CD4-positive, alpha-beta T cell (primary cell): ENCODE measurements around the gene COL4A2. TPM values are rescaled to one million over a fixed set of nuclear protein-coding genes. Genes with fewer than 3 reads are reported as not detected.
A peak's percentile ranks its signal among the peaks of the same experiment; 100 is the strongest.

Experiments used
- ATAC-seq: fragments of 200-7000 bp; cut with Tn5 transposase; one replicate; pipeline ENCODE4 v1.10.0; 2022; ENCODE audit warnings: mild to moderate bottlenecking; ENCODE audit not compliant: poor library complexity
- CTCF ChIA-PET: fragments of 350-600 bp; sonication (Branson Sonifier 250); formaldehyde crosslinking; loops from one replicate; lab custom pipeline; 2021; ENCODE audit warnings: antibody characterized with exemption, inconsistent platforms; lab: Charles Lee
- POLR2A ChIA-PET: fragments of 350-600 bp; sonication (Branson Sonifier 250); formaldehyde crosslinking; loops from one replicate; lab custom pipeline; 2021; ENCODE audit warnings: antibody characterized with exemption, inconsistent platforms; lab: Charles Lee
- DNase-seq, 14 experiments: peaks; one replicate each; pipeline ENCODE4 v3.0.0-alpha.2; 2013 to 2020; ENCODE audit warnings: mixed read lengths in 2 of 14
- H3K27ac ChIP-seq, 2 donors: one replicate each; pipeline versions ENCODE4 v1.5.1 to v1.7.0; 2013; ENCODE audit warnings: low read length in 2 of 2, low read depth in 1 of 2, mild to moderate bottlenecking in 1 of 2
- H3K27me3 ChIP-seq, 2 experiments: 1 replicate in 1 of 2; 2 replicates in 1 of 2; pipeline versions ENCODE4 v1.6.1 to v1.7.0; 2013; ENCODE audit warnings: low read length in 2 of 2, control low read depth in 1 of 2, mild to moderate bottlenecking in 1 of 2, moderate library complexity in 1 of 2; ENCODE audit not compliant: insufficient read depth in 2 of 2, control insufficient read depth in 1 of 2
- H3K36me3 ChIP-seq: one replicate; pipeline ENCODE4 v1.6.1; 2013; ENCODE audit warnings: low read length, control low read depth; ENCODE audit not compliant: insufficient read depth
- H3K4me1 ChIP-seq: one replicate; pipeline ENCODE4 v1.6.1; 2013; ENCODE audit warnings: low read length, control low read depth; ENCODE audit not compliant: insufficient read depth
- H3K4me3 ChIP-seq: one replicate; pipeline ENCODE4 v1.5.1; 2013; ENCODE audit warnings: mild to moderate bottlenecking, low read length, moderate library complexity
- H3K9me3 ChIP-seq, 2 experiments: 1 replicate in 1 of 2; 2 replicates in 1 of 2; pipeline versions ENCODE4 v1.6.1 to v1.7.0; 2013; ENCODE audit warnings: low read length in 2 of 2, mild to moderate bottlenecking in 2 of 2, control low read depth in 1 of 2, moderate library complexity in 1 of 2; ENCODE audit not compliant: control insufficient read depth in 1 of 2, insufficient read depth in 1 of 2
- H3K27ac Mint-ChIP-seq: one replicate; pipeline ENCODE4 v1.8.0; 2020; ENCODE audit warnings: mixed read lengths
- H3K27me3 Mint-ChIP-seq: one replicate; pipeline ENCODE4 v1.8.0; 2021; ENCODE audit warnings: mixed read lengths
- H3K36me3 Mint-ChIP-seq: one replicate; pipeline ENCODE4 v1.8.0; 2021; ENCODE audit warnings: low read depth, mixed read lengths
- H3K4me1 Mint-ChIP-seq: one replicate; pipeline ENCODE4 v1.8.0; 2021; ENCODE audit warnings: low read depth, mixed read lengths
- H3K4me3 Mint-ChIP-seq: one replicate; pipeline ENCODE4 v1.8.0; 2020; ENCODE audit warnings: mild to moderate bottlenecking, mixed read lengths
- H3K9me3 Mint-ChIP-seq: one replicate; pipeline ENCODE4 v1.8.0; 2020; ENCODE audit warnings: mixed read lengths
- intact Hi-C, 2 experiments: fragments of 100-400 bp; cut with DNase I in 1 of 2; cut with micrococcal nuclease in 1 of 2; formaldehyde crosslinking; loops; one replicate each; pipeline versions ENCODE4 v1.15.1 to v1.9.0; 2023 to 2025; cut with DNase I, micrococcal nuclease
- total RNA-seq, 174 experiments: library from RNA in 2 of 174; stranded (reverse) in 2 of 174; gene quantifications; one replicate each; pipeline ENCODE4 v1.2.3 and lab custom pipeline; 2021 to 2026
- TF ChIP-seq, protein P1 (sequence below): fragments of 200-600 bp; IDR thresholded peaks from one replicate; pipeline ENCODE4 v1.8.0; 2022; ENCODE audit warnings: antibody characterized with exemption, mild to moderate bottlenecking

COL4A2 gene
- total RNA-seq, 2 experiments from 2014 or later = not detected

DNA sequence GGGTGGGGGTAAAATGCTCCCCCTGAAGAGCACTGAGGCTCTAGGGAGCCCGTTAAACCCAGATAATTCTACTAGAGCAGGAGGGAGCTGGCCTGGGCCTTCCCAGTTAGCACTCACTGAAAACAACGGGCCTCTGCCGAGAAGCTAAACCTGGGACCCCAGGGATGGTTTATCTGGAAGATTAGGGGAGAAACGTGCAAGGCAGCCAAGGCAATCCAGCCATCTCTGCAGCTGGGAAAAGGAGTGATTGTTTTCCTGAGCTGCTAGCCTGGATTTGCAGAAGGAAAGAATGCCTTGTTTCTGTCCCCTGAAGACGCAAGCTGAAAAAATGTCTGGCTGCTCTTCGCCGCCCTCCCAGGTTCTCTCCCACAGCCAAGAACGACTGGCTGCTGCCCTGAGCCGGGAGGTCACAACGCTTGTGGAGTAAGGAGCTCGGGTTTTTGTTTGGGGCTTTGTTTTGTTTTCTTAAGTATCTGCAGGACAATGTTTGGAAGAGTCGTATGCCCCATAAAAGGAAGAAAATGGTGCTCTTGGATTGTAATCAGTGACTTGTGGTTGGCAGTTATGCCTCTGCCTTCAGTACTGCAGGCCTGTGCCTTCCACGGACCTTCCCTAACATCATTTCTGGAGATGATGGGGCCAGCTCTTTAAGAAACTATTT is 31.5 kb downstream of the COL4A2 start:
- ATAC-seq = no peak
- POLR2A ChIA-PET = no interaction called here
- no peaks in the 10 kb centered on the region for H3K27me3 ChIP-seq
- CTCF ChIA-PET = no interaction called here
- intact Hi-C loops = no loop called here
- no peak for DNase-seq
- Mint-ChIP-seq H3K36me3 (no peaks in the 10 kb centered on the region), H3K9me3 (no peaks in the 10 kb centered on the region), H3K4me1 (peaks cover 32% of the 10 kb centered on the region), H3K4me3 (no peak overlapping the region), H3K27me3 (peaks cover 13% of the 10 kb centered on the region), H3K27ac (no peak overlapping the region)
- H3K9me3 ChIP-seq = peaks cover 0 to 8% of the 10 kb centered on the region in 2 experiments
- H3K27ac ChIP-seq = no peak overlapping the region
- H3K4me1 ChIP-seq = peaks cover 19% of the 10 kb centered on the region
- no peak overlapping the region for H3K4me3 ChIP-seq
- TF ChIP-seq, protein P1, sequence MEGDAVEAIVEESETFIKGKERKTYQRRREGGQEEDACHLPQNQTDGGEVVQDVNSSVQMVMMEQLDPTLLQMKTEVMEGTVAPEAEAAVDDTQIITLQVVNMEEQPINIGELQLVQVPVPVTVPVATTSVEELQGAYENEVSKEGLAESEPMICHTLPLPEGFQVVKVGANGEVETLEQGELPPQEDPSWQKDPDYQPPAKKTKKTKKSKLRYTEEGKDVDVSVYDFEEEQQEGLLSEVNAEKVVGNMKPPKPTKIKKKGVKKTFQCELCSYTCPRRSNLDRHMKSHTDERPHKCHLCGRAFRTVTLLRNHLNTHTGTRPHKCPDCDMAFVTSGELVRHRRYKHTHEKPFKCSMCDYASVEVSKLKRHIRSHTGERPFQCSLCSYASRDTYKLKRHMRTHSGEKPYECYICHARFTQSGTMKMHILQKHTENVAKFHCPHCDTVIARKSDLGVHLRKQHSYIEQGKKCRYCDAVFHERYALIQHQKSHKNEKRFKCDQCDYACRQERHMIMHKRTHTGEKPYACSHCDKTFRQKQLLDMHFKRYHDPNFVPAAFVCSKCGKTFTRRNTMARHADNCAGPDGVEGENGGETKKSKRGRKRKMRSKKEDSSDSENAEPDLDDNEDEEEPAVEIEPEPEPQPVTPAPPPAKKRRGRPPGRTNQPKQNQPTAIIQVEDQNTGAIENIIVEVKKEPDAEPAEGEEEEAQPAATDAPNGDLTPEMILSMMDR = no peak
- H3K36me3 ChIP-seq = no peaks in the 10 kb centered on the region

DNA sequence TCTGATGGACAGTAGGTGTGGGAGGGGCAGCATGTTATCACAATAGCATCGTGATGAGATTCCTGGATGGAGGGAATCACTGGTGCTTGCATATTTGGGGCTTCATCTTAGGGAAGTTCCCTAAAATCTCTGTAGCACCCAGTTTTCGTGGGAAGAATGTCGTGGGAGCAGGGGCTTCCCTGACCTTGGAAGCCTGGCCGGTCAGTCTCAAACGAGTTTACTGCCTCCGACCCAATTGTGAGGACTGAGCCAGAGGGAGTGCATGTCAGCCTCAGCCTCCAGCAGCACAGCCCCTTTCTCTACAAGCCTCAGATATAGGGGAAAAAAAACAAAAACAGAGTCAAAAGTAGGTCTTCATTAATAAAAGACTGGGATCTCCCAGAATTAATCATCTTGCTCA is 32.2 kb downstream of the COL4A2 start:
- no peak overlapping the region for H3K27ac Mint-ChIP-seq

DNA sequence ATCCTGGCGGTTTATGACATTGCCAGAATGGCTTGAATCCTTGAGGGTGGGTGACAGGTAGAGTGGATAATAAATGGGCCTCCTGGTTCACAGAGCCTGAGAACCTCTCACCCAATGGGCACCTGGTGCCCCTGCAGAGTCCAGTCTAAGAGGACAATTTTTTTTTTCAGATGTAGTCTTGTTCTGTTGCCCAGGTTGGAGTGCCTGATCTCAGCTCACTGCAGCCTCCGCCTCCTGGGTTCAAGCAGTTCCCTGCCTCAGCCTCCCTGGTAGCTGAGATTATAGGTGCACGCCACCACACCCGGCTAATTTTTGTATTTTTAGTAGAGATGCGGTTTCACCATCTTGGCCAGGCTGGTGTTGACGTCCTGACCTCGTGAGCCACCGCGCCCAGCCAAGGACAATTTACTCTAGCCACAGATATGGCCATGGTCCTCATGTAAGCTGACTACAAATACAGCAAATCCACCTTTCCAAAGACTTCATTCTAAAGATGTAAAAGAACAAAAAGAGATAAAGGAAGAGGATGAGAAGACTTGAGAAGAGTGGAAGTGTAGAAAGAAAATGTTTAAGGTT is 33.0 kb downstream of the COL4A2 start:
- Histone ChIP-seq H3K27ac (no peak overlapping the region), H3K9me3 (no peaks in the 10 kb centered on the region), H3K4me3 (no peak overlapping the region), H3K36me3 (no peaks in the 10 kb centered on the region), H3K4me1 (peaks cover 19% of the 10 kb centered on the region), H3K27me3 (no peaks in the 10 kb centered on the region)
- ATAC-seq (no peak), DNase-seq (no peak)
- H3K4me1 Mint-ChIP-seq = peaks cover 32% of the 10 kb centered on the region
- peak overlapping the region; percentile 70 for H3K27ac Mint-ChIP-seq
- POLR2A ChIA-PET = interaction anchor here (0.9 to 1.0 kb wide), 3 partner anchors 11 to 375 kb away, joined by 3 to 4 read pairs (median 3); no protein-coding TSS in a partner anchor
- no peaks in the 10 kb centered on the region for H3K36me3 Mint-ChIP-seq
- no peaks in the 10 kb centered on the region for H3K9me3 Mint-ChIP-seq
- H3K27me3 Mint-ChIP-seq = peaks cover 4% of the 10 kb centered on the region
- TF ChIP-seq, protein P1 = no peak
- intact Hi-C loops = no loop called here
- CTCF ChIA-PET = no interaction called here
- H3K4me3 Mint-ChIP-seq = peak overlapping the region; percentile 80

More for the DNA sequence above, 32.2 kb downstream of the COL4A2 start:
- ChIA-PET POLR2A (no interaction called here), CTCF (no interaction called here)
- Mint-ChIP-seq H3K9me3 (no peaks in the 10 kb centered on the region), H3K4me1 (peaks cover 32% of the 10 kb centered on the region), H3K27me3 (peaks cover 12% of the 10 kb centered on the region), H3K4me3 (no peak overlapping the region), H3K36me3 (no peaks in the 10 kb centered on the region)
- intact Hi-C loops = no loop called here
- H3K27me3 ChIP-seq = no peaks in the 10 kb centered on the region
- no peak overlapping the region for H3K4me3 ChIP-seq
- peaks cover 19% of the 10 kb centered on the region for H3K4me1 ChIP-seq
- H3K9me3 ChIP-seq = peaks cover 0 to 5% of the 10 kb centered on the region in 2 experiments
- DNase-seq = no peak
- TF ChIP-seq, protein P1 = no peak
- ATAC-seq = no peak
- no peaks in the 10 kb centered on the region for H3K36me3 ChIP-seq
- H3K27ac ChIP-seq = no peak overlapping the region
